ENCODE measurements around the gene COL4A4. TPM values are rescaled to one million over a fixed set of nuclear protein-coding genes. Genes with fewer than 3 reads are reported as not detected.

The COL4A4 gene
- total RNA-seq, 4 donors from 2014 or later = 3.6 to 9.6 (median 6.1) TPM

DNA sequence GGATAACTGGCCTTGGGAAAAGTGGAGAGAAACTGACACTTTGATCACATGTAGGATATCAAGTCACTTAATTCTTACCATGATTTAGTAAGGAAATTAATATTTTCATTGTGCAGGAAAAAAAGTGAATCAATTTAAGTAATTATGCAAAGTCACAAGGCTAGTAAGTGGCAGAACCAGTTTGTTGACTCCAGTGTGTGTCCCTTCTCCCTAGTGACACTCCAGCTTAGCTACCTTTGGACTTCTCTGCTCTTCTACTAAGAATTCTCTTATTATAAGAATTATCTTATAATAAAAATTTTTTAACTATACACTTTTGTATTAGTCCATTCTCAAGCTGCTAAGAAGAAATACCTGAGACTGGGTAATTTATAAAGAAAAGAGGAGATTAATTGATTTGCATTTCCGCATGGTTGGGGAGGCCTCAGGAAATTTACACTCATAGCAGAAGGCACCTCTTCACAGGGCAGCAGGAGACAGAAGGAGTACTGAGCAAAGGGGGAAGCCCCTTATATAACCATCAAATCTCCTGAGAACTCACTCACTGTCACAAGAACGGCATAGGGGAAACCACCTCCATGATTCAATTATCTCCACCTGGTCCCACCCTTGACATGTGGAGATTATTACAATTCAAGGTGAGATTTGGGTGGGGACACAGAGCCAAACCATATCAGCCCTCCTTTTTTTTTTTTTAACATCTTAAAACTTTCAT is 13.6 kb downstream of the COL4A4 start:
- Histone ChIP-seq H3K36me3 (no peaks in the 10 kb centered on the region), H3K9me3 (no peaks in the 10 kb centered on the region), H3K4me1 (no peaks in the 10 kb centered on the region), H3K4me3 (no peak overlapping the region), H3K27me3 (no peaks in the 10 kb centered on the region), H3K27ac (replicated peaks in 1 of 4) (no peak overlapping the region)
- no peak for TF ChIP-seq CTCF (IDR thresholded peaks at IDR 0.05)
- TF ChIP-seq POLR2AphosphoS5 (IDR thresholded peaks at IDR 0.05) = no peak
- TF ChIP-seq EP300 (IDR thresholded peaks at IDR 0.05) = no peak
- TF ChIP-seq POLR2A (IDR thresholded peaks at IDR 0.05; ENCODE audit: low read depth) = no peak
- WGBS = 92% methylated on average over 2 of the region's 2 CpGs
- intact Hi-C loops (cut with DNase I) = no loop called here
- DNase-seq (ENCODE audit: extremely low spot score) = no peak

- 92% methylated on average over 2 of the region's 2 CpGs for WGBS
- no peak for DNase-seq (ENCODE audit: extremely low spot score)
- intact Hi-C loops (cut with DNase I) = no loop called here
- Histone ChIP-seq H3K36me3 (no peaks in the 10 kb centered on the region), H3K9me3 (no peaks in the 10 kb centered on the region), H3K4me1 (no peaks in the 10 kb centered on the region), H3K27ac (replicated peaks in 1 of 4) (no peak overlapping the region), H3K4me3 (no peak overlapping the region), H3K27me3 (no peaks in the 10 kb centered on the region)
- TF ChIP-seq CTCF (IDR thresholded peaks at IDR 0.05) (no peak), POLR2A (IDR thresholded peaks at IDR 0.05; ENCODE audit: low read depth) (no peak), EP300 (IDR thresholded peaks at IDR 0.05) (no peak), POLR2AphosphoS5 (IDR thresholded peaks at IDR 0.05) (no peak)
These were observed 15.9 kb downstream of the COL4A4 start for GRCh38 chr2:227148106-227148505.

GRCh38 chr2:227147023-227147422 is 17.0 kb downstream of the COL4A4 start:
- DNase-seq (ENCODE audit: extremely low spot score) = no peak
- Histone ChIP-seq H3K4me3 (no peak overlapping the region), H3K27me3 (no peaks in the 10 kb centered on the region), H3K36me3 (no peaks in the 10 kb centered on the region), H3K9me3 (no peaks in the 10 kb centered on the region), H3K27ac (replicated peaks in 1 of 4) (no peak overlapping the region), H3K4me1 (no peaks in the 10 kb centered on the region)
- intact Hi-C loops (cut with DNase I) = no loop called here
- WGBS = 80% methylated on average over 3 of the region's 3 CpGs
- TF ChIP-seq EP300 (IDR thresholded peaks at IDR 0.05) (no peak), POLR2A (IDR thresholded peaks at IDR 0.05; ENCODE audit: low read depth) (no peak), POLR2AphosphoS5 (IDR thresholded peaks at IDR 0.05) (no peak), CTCF (IDR thresholded peaks at IDR 0.05) (no peak)

DNA sequence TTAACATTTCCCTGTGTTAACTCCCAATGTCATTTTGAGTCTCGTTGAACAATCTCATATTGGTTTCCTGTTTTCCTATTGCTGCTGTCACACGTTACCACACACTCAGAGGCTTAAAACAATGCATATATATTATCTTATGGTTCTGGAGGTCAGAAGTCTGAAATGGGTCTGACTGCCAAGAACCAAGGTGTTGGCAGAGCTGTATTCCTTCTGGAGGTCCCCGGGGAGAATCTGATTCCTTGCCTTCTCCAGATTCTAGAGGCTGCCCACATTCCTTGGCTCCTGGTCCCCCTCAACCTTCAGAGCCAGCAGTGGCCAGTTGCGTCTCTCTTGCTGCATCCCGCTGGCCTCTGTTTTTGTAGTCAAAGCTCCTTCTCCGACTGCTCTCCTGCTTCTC is 17.5 kb downstream of the COL4A4 start:
- Histone ChIP-seq H3K27me3 (no peaks in the 10 kb centered on the region), H3K27ac (replicated peaks in 1 of 4) (no peak overlapping the region), H3K4me1 (no peaks in the 10 kb centered on the region), H3K36me3 (no peaks in the 10 kb centered on the region), H3K4me3 (no peak overlapping the region), H3K9me3 (no peaks in the 10 kb centered on the region)
- WGBS = 82% methylated on average over 6 of the region's 6 CpGs
- DNase-seq (ENCODE audit: extremely low spot score) = no peak
- TF ChIP-seq CTCF (IDR thresholded peaks at IDR 0.05) = no peak
- no peak for TF ChIP-seq POLR2AphosphoS5 (IDR thresholded peaks at IDR 0.05)
- TF ChIP-seq POLR2A (IDR thresholded peaks at IDR 0.05; ENCODE audit: low read depth) = no peak
- TF ChIP-seq EP300 (IDR thresholded peaks at IDR 0.05) = no peak
- intact Hi-C loops (cut with DNase I) = no loop called here

DNA sequence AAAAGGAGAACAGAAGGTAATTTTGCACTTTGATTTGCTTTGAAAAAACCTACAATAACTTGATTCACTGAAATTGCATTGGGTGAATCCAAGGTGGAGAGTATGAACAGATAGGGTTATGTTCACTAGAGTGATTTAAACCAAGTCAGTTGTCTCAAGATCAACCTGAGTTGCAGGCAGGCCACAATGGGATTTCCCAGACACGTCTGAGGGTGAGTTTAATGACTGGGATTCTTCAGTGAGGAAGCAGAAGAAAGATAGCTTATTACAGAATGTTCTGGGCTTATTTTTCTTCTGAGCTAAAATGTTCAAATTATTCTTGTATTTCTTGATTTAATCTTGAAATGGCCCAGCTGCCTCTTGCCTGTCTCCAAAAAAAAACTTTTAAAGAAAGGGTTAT is 20.1 kb downstream of the COL4A4 start:
- no peaks in the 10 kb centered on the region for H3K27me3 ChIP-seq
- no peak overlapping the region for H3K27ac ChIP-seq (replicated peaks in 1 of 4)
- H3K4me3 ChIP-seq = no peak overlapping the region
- intact Hi-C loops (cut with DNase I) = no loop called here
- no peaks in the 10 kb centered on the region for H3K36me3 ChIP-seq
- 50% methylated on average over 1 of the region's 1 CpG for WGBS
- DNase-seq (ENCODE audit: extremely low spot score) = no peak
- no peaks in the 10 kb centered on the region for H3K4me1 ChIP-seq
- no peak for TF ChIP-seq POLR2A (IDR thresholded peaks at IDR 0.05; ENCODE audit: low read depth)
- no peak for TF ChIP-seq EP300 (IDR thresholded peaks at IDR 0.05)
- TF ChIP-seq CTCF (IDR thresholded peaks at IDR 0.05) = no peak
- no peak for TF ChIP-seq POLR2AphosphoS5 (IDR thresholded peaks at IDR 0.05)
- H3K9me3 ChIP-seq = no peaks in the 10 kb centered on the region

Data from esophagus muscularis mucosa (tissue), 4 donors.